NCI-H2171 (cell line): ENCODE data around the gene HIRA.

Experiments used
- DNase-seq: peaks from one replicate; lab custom pipeline; 2025; lab: John Stamatoyannopoulos, UW

The HIRA gene

DNA sequence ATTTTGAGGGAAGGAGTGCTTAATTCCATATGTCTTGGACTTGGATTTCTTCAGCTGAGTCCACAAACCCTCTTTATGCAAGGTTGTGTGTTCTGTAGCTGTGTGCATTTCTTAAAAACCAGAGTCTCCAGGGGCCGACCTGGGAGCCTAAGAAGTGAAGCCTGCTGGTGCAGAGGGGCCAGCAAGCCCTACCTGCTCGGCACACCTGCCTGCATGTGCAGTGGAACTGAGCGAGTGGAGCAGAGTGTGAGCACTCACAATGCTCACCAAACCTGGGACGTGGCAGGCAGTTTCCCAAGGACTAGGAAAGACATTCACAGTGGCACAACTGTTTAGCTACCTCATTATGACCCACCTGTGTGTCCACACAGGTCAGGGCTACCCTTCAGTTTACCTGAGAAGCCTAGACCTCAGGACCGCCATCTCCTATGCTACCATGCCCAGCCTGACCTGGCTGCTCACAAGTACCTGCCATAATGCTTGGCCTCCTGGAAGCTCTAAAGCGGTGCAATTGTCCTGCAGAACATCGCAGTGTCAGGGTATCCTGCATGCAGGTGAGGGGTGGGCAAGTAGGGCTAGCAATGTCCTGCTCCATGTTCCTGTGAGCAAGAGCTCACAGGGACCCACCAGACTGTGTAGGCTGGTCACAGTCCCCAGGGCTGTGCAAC is 12.1 kb upstream of the HIRA start:
- DNase-seq = no peak

DNA sequence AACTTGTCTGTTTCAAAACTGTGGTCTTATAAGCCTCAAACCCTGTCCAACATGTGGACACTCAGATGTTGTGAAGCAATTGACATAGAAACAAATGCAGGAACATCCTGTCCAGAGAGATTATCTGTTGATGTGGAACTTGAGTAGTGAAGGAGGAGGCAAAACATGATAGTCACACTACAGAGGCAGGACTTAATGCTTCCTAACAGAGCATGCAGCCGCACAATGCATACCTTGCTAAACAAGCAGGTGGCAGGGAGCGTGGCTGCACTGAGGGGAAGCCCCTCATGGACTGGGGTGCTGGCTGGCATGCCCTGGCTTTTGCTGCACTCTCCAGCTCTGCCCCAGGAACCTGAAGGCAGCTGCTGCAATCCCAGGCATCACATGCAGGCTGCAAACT is 10.6 kb upstream of the HIRA start:
- no peak for DNase-seq

DNA sequence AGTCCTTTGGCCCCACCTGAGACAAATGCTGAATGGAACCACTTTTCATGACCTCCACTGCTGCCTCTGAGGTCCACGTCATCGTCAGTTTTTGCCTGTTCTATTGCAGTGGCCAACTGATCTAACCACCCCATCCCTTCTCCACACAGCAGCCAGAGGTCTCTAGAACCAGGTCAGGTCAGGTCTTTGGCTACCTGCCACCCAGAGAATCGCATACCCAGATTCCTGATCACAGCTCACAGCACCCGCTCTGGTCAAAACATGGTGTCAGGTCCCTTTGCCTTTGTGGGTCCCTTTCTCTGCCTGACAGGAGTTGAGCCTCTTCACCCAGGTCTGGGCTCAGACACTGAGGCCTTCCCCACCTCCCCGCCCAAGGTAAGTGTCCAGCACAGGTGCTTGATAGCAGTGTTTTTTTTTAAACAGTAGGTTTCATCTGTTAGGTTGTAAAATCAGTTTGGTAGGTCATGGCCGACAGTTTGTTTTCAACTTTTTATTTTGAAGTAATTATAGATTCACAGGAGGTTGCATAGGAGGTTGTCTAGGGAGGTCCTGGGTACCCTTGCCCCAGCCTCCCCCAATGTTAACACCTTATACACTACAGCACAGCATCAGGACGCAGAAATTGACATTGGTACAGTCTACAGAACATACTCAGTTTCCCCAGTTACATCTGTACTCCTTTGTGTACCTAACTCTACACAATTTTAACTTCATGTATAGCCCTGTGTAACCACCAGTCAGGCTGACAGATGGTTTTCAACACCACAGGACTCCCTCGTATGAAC is 9.1 kb upstream of the HIRA start:
- no peak for DNase-seq

DNA sequence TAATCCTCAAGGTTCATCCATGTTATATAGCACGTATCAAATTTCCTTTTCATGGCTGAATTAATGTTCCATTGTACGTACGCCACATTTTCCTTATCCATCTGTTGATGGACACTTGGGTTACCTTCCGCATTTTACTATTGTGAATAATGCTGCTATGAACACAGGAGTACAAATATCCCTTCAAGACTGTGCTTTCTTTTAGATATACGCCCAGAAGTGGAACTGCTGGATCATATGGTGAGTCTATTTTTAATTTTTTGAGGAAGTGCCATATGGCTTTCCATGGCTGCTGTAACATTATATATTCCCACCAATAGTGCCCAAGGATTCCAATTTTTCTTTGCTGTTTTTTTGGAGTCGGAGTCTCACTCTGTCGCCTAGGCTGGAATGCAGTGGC is 6.8 kb upstream of the HIRA start:
- DNase-seq = peak; percentile 67

DNA sequence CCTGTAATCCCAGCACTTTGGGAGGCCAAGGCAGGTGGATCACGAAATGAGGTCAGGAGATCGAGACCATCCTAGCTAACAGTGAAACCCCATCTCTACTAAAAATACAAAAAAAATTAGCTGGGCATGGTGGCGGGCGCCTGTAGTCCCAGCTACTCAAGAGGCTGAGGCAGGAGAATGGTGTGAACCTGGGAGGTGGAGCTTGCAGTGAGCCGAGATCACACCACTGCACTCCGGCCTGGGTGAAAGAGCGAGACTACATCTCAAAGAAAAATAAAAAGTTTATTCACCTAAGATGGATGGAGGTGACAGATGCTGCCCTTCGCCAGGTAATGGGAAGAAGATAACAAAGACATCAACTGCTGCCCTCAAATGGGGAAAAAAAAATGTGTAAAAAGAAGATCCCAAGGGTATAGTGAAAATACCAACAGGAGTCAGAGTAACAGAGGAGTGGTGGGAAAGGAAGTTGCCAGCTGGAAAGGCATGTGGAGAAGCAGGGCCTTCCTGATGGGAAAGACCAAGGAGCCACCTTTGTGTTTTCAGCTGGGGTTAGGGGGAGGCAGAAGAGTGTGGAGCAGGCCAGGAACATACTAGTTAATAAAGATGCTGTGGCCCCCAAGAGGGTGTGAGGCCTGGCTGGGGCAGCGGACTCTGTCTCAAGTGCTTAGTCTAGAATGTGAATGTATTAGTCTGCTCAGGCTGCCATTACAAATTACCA is 5.1 kb upstream of the HIRA start:
- peak; percentile 70 for DNase-seq

DNA sequence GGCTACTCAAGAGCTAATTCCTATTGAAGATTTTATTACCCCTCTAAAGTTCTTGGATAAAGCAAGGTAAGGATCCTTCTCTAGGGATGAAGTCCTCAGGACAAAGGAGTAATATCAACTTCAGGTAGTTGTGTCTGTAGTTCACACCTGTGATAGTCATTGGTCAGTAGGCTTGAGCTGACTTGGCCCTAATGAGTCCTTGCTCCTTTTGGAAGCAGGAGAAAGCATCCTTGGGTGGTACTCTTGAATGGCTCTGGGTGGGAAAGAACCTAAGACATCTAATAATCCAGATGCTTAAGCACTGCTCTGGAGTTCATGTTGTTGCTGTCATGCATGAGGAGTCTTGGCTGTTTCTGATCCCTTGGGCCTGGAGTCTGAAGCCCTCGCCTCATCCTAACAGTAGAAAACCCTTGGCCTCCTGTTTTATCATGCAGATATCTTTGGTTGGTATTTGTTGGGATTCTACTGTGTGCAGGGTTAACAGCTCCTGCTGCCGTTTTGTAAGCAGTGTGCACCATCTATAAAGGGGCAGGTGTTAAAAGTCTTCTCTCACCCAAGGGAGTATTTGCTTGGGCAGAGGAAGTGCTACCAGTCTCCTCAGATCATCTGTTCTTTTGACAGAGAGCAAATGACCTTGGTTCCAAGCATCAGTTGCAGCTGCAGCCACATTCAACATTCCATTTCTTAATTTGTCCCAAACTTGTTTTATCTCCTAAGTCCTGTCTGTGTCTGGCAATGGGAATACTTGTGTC is 3.5 kb upstream of the HIRA start:
- no peak for DNase-seq

DNA sequence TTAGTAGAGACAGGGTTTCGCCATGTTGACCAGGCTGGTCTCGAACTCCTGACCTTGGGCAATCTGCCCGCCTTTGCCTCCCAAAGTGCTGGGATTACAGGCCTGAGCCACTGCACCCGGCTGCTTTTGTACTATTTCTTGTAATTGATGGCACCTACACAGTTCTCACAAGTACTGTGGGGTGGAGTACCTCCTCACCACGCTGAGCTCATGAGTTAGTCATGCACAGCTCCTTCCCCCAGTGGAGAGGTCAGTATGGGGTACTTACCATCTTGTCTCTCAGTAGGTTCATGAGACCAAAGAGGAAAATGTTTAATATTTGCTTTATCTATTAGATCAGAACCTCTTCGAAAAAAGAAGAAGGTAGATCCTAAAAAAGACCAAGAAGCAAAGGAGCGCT is 2.9 kb upstream of the HIRA start:
- DNase-seq = no peak

DNA sequence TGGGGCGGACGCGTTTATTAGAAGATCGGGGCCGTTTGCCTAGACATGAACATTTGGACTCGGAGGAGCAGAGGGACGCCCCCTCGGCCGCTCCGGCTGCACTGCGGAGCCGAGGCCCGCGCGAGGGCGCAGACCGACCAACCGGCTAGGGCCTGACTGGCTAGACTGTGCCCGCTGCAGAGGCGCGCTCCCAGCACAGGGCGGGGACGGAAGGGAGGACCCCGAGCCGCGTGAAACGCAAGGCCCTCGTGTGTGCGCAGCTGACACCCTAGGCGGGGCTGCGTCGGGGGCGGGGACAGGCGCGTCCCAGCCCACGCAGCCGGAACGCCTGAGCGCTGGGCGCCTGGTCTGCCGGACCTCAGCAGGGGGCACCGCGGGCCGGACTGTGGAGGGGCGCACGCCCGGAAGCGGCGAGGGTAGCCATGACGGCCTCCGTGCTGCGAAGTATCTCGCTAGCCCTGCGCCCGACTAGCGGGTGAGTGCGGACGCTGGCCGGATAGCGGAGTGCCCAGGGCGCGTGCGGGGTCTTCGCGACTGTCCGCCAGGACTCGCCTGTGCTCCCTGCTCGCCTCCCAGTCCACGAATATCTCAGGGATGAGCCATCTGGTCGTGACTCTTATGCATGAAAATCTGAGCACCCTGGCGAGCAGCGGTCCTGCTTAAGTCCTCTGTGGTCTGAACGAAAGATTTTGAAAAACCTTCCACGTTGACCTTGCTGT is 759 bp upstream of the HIRA start, which contains the start of gene MRPL40:
TSS of gene MRPL40 (plus strand) at position 413 of the 719 bp plus-strand sequence. CDS start at position 423, 10 bp downstream.
- peak; percentile 91 for DNase-seq

DNA sequence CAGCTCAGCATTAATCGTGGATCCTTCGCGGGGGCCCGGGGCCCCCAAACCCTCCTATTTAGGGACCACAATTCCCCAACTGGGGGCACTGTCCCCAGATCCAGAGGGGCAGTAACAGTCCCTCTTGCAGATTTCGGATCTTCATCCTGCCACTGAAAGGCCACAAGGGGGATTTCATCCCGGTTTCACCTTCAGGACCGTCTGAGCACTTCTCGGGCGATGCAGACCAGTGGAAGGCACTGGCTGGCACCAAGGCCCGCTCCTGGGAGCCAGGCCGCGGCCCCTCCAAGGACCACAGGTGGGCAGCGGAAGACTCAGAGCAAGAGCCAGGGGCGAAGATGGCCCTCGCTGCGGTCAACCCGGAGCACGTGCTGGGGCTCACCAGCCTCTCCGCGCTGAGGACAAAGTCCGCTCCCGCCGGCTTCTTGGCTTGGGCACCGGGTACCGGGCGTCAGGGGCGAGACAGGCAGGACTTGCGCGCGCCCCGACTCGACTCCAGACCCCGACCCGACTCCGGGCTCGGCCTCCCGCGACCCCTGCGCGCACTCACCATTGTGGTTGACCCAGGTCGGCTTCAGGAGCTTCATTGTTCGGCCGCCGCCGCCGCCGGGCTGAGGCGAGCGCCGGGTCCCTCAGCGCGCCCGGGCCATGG is 517 bp downstream of the HIRA start:
- no peak for DNase-seq

DNA sequence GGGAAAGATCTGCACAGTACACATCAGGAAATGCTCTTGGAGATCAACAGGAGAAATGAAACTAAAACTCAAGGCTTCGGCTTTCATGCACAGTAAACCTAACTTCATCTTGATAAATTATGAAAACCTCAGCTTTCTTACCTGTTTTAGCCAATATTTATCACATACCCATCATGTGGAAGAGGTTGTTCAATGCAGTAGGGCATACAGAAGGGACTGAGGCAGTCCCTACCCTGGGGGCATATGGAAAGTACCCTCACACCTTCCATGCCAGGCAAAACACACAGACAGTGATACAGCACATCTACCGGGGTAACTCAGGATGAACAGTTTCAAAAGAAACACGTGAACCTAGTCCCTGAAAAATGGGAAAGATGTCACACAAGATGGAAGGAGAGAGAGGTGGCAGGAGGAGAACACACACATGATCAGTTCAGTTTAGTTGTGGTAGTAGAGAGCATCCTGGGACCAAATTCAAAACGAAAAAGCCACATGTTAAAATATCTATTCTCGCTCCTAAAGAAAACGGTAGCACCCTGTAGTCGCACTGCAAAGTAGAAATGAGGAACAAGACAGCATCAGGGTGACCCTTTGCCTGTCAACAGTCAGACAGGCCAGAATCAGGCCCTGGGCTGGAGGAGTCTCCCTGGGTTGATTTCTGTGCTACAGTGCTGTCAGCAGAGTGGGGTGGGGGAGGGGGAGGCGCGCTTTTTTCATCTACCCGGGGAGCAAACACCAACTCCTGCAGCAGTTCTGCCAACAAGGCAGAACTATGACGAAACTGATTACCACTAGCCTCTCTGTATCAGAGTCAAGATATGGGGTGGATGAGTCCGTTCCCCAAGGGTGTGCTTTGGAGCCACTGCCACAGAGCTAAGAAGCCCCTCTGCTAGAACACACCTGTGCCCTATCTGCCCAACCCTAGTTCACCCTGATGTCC is 1.3 kb downstream of the HIRA start:
- no peak for DNase-seq

DNA sequence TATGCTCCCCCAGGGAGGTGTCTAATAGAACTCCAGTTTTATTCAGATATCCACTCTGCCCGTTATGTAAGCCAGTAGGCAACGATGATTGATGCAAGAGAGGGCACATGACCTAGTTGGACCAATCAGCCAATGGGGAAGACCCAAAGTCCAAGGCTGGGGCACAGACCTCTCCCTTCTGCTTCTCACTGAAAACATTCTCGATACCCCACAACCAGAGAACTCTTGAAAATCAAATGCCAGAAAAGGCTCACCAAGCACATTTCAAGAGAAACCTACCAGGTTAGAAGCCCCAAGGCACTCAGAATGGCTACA is 7.4 kb downstream of the HIRA start:
- DNase-seq = no peak

DNA sequence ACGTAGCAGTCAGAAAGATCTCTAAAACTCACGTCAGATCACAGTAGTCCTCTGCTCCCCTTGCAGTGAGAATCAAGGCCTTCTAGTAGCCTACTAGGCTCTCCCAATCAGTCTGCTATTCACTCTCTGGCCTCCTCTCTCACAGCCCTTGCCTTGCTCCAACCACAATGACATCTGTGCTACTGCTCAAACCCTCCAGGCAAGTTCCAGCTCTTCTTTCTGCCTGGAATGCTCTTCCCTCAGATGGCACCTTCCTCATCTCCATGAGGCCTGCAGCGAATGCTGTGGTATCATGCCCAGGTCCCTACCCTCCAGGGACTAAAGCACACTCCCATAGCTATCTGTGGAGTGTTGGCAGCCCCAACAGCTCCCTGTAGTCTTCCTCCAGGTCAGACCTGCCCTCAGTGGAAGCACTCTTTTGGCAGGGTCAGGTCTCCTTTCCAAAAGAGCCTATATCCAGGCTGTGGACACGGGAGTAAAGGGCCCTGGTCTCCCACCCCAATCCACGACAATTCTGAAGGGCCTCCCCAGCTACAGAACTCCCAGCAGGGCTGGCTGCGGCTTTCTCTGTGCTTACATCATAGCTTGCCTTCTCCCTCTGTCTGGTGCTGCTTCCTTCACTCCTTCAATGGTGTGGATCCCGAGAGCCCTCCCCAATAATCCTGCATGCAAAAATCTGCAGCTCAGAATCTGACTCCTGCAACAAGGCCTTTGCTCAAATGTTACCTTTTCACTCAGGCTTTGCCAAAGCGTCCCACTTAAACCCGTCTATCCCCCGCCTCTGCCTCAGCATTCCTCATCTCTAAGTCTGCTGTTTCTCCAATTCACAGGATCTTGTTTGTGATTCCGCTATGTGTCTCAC is 8.9 kb downstream of the HIRA start:
- DNase-seq = no peak

DNA sequence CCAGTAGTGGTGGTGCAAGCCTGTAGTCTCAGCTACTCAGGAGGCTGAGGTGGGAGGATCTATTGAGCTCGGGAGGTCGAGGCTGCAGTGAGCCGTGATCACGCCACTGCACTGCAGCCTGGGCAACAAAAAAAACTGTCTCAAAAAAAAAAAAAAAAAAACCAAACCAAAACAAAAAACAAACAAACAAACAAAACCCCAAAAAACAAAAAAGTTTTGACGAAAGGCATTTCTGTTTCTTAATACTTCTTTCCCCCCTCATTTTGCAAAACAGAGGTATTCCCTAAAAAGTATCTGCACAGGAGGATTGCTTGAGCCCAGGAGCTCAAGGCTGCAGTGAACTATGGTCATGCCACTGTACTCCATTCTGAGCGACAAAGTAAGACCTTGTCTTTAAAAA is 11.2 kb downstream of the HIRA start:
- DNase-seq = no peak

DNA sequence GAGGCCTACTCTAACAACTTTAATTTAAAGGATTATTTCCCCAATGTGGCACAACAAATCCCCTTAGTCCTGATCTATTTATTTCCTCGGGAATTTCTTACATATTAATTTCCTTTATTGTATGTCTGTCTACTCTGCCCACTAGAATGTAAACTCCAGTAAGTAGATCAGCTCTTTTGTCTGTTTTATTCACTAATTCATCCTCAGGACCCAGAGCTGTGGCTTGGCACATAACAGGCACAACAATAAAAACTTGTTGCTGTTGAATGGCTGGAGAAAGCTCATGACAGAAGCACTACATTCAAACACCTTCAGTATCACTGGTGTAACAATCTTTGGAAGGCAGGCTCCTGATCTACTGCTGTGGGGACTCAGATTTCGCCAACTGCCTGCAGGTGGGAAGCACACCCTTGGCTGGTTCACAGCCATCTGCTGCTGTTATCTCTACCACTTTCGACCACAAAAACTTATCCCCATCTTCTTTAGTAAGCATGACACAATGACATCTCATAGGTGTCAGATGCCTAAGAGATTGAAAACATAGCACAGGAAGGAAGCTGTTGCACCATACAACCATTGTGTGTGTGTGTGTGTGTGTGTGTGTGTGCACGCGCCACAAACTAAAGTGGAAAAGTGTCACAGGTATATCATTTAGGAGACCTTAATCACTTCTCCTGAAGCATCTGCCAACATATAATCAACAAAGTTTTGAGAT is 11.9 kb downstream of the HIRA start:
- peak; percentile 61 for DNase-seq

DNA sequence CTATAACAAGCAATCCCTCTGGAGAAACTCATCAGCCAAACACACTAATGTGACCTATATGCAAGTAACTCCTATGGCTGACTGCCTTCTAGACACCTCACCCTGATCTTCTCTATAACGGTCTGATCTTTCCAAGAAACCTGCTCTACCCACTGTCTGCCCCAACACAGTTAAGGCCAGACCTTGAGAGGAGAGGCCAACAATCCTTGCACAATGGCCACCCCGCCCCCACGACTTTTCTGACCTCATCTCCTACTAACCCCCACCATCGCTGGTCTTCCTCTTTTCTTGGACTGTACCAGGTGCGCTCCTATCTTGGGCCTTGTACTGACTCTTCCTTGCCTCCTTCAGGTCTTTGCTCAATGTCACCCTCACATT is 12.5 kb downstream of the HIRA start:
- no peak for DNase-seq

DNA sequence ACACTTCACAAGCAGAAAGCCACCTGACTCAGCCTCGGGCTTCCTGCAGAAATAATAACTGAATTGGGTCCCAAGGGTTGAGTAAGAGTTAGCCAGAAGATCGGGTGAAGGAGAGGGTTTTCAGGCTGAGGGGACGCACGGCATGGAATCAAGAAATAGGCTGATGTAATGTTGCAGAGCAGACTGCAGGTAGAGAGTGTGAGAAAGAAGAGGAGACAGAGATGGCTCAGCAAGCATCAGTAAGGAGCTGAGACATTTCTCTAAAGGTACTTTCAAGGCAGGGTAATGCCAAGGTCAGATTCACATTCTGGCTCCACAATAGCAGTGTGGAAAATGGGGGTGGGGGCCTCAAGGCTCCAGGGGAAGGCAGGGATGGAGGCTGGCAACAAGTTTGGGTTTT is 18.6 kb downstream of the HIRA start:
- no peak for DNase-seq

DNA sequence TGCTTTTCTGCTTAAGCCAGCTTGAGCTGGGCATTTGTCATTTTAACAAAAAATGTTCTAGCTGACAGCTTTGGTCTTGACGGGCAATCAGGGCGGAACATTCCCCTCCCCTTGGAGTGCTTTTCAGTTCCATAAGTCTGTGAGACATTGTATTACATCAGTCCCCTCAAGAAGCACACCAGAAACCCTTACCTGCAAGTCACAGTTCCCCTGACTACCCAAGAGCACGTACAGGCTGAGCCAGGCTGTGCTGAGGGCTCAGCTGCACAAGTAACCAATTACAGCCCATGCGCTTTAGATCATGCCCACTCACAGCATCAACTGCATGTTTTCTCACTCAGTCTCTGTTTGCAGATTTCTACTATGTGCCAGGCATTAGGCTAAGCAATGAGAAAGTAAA is 19.1 kb downstream of the HIRA start:
- no peak for DNase-seq

DNA sequence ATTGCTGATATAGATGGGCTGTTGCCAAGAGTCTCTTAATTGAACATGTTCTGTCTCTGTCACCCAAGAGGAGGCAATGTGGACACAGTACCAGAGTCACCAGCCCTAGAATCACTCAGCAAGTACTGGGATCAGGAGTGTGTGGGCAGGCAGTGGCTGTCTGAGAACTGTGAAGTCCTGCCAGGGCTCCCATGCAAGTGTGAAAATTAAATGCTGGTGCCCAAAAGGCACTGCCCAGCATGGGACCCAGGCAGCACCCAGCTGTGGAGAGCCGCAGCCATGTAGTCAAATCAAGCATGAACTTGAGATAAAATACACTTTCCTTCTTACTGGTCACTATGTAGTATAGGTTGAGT is 19.9 kb downstream of the HIRA start:
- DNase-seq = no peak
